ENCODE data around the gene SSC5D. TPM values are rescaled to one million over a fixed set of nuclear protein-coding genes. Genes with fewer than 3 reads are reported as not detected.
A peak's percentile ranks its signal among the peaks of the same experiment; 100 is the strongest.

Gene SSC5D
- total RNA-seq, 1 donor = 77.4 TPM

- Histone ChIP-seq H3K9me3 (ENCODE audit: low read depth, low read length) (no peaks in the 10 kb centered on the region), H3K4me2 (ENCODE audit: insufficient read depth, low read length) (peak overlapping the region; percentile 73), H3K4me3 (ENCODE audit: insufficient read depth, low read length) (peak overlapping the region; percentile 40), H3K4me1 (ENCODE audit: insufficient read depth, low read length) (peaks cover 43% of the 10 kb centered on the region), H2AFZ (ENCODE audit: low read length) (peak overlapping the region; percentile 74), H3K79me2 (ENCODE audit: insufficient read depth, low read length) (no peaks in the 10 kb centered on the region), H3K27ac (ENCODE audit: low read depth, low read length) (peak overlapping the region; percentile 87), H3K36me3 (ENCODE audit: insufficient read depth, low read length) (no peaks in the 10 kb centered on the region), H3K27me3 (ENCODE audit: insufficient read depth, low read length) (no peaks in the 10 kb centered on the region), H4K20me1 (ENCODE audit: insufficient read depth, low read length) (no peaks in the 10 kb centered on the region)
- no peak for TF ChIP-seq CTCF (IDR thresholded peaks at IDR 0.05; ENCODE audit: extremely low read depth, low read depth, low read length)
- peak; percentile 2 for DNase-seq (ENCODE audit: insufficient read length, low spot score, missing footprints)
Measured at GRCh38 chr19:55550321-55550650, 62.0 kb downstream of the SSC5D start.

- Histone ChIP-seq H4K20me1 (ENCODE audit: insufficient read depth, low read length) (no peaks in the 10 kb centered on the region), H3K4me1 (ENCODE audit: insufficient read depth, low read length) (peaks cover 39% of the 10 kb centered on the region), H2AFZ (ENCODE audit: low read length) (no peak overlapping the region), H3K36me3 (ENCODE audit: insufficient read depth, low read length) (no peaks in the 10 kb centered on the region), H3K4me3 (ENCODE audit: insufficient read depth, low read length) (no peak overlapping the region), H3K27ac (ENCODE audit: low read depth, low read length) (peak overlapping the region; percentile 80), H3K27me3 (ENCODE audit: insufficient read depth, low read length) (no peaks in the 10 kb centered on the region), H3K4me2 (ENCODE audit: insufficient read depth, low read length) (peak overlapping the region; percentile 38), H3K79me2 (ENCODE audit: insufficient read depth, low read length) (no peaks in the 10 kb centered on the region), H3K9me3 (ENCODE audit: low read depth, low read length) (no peaks in the 10 kb centered on the region)
- no peak for TF ChIP-seq CTCF (IDR thresholded peaks at IDR 0.05; ENCODE audit: extremely low read depth, low read depth, low read length)
- DNase-seq (ENCODE audit: insufficient read length, low spot score, missing footprints) = peak; percentile 2
Measured at GRCh38 chr19:55552206-55552605, 64.0 kb downstream of the SSC5D start.

- Histone ChIP-seq H3K4me3 (ENCODE audit: insufficient read depth, low read length) (peak overlapping the region; percentile 11), H3K36me3 (ENCODE audit: insufficient read depth, low read length) (no peaks in the 10 kb centered on the region), H3K79me2 (ENCODE audit: insufficient read depth, low read length) (no peaks in the 10 kb centered on the region), H4K20me1 (ENCODE audit: insufficient read depth, low read length) (no peaks in the 10 kb centered on the region), H3K4me1 (ENCODE audit: insufficient read depth, low read length) (peaks cover 35% of the 10 kb centered on the region), H3K9me3 (ENCODE audit: low read depth, low read length) (no peaks in the 10 kb centered on the region), H3K27ac (ENCODE audit: low read depth, low read length) (peak overlapping the region; percentile 80), H2AFZ (ENCODE audit: low read length) (no peak overlapping the region), H3K27me3 (ENCODE audit: insufficient read depth, low read length) (no peaks in the 10 kb centered on the region), H3K4me2 (ENCODE audit: insufficient read depth, low read length) (peak overlapping the region; percentile 38)
- peak; percentile 93 for DNase-seq (ENCODE audit: insufficient read length, low spot score, missing footprints)
- TF ChIP-seq CTCF (IDR thresholded peaks at IDR 0.05; ENCODE audit: extremely low read depth, low read depth, low read length) = no peak
Measured at GRCh38 chr19:55552620-55553019, 64.4 kb downstream of the SSC5D start.

- Histone ChIP-seq H2AFZ (ENCODE audit: low read length) (peak overlapping the region; percentile 67), H3K9me3 (ENCODE audit: low read depth, low read length) (no peaks in the 10 kb centered on the region), H3K27me3 (ENCODE audit: insufficient read depth, low read length) (no peaks in the 10 kb centered on the region), H3K4me3 (ENCODE audit: insufficient read depth, low read length) (no peak overlapping the region), H3K36me3 (ENCODE audit: insufficient read depth, low read length) (no peaks in the 10 kb centered on the region), H4K20me1 (ENCODE audit: insufficient read depth, low read length) (no peaks in the 10 kb centered on the region), H3K4me2 (ENCODE audit: insufficient read depth, low read length) (peak overlapping the region; percentile 38), H3K27ac (ENCODE audit: low read depth, low read length) (peak overlapping the region; percentile 80), H3K79me2 (ENCODE audit: insufficient read depth, low read length) (no peaks in the 10 kb centered on the region), H3K4me1 (ENCODE audit: insufficient read depth, low read length) (peaks cover 32% of the 10 kb centered on the region)
- peak; percentile 39 for DNase-seq (ENCODE audit: insufficient read length, low spot score, missing footprints)
- no peak for TF ChIP-seq CTCF (IDR thresholded peaks at IDR 0.05; ENCODE audit: extremely low read depth, low read depth, low read length)
Measured at GRCh38 chr19:55553217-55554182, 65.3 kb downstream of the SSC5D start.

Data from osteoblast (primary cell).